Activated CD4-positive, alpha-beta T cell treated with anti-CD3 and anti-CD28 coated beads, Interleukin-2, amount 50 U/mL, for 1 hour (primary cell): ENCODE data around the gene TMEM150B.

ENCODE experiments used
- DNase-seq: peaks from one replicate; pipeline ENCODE4 v3.0.0-alpha.2; 2020

The TMEM150B gene

DNA sequence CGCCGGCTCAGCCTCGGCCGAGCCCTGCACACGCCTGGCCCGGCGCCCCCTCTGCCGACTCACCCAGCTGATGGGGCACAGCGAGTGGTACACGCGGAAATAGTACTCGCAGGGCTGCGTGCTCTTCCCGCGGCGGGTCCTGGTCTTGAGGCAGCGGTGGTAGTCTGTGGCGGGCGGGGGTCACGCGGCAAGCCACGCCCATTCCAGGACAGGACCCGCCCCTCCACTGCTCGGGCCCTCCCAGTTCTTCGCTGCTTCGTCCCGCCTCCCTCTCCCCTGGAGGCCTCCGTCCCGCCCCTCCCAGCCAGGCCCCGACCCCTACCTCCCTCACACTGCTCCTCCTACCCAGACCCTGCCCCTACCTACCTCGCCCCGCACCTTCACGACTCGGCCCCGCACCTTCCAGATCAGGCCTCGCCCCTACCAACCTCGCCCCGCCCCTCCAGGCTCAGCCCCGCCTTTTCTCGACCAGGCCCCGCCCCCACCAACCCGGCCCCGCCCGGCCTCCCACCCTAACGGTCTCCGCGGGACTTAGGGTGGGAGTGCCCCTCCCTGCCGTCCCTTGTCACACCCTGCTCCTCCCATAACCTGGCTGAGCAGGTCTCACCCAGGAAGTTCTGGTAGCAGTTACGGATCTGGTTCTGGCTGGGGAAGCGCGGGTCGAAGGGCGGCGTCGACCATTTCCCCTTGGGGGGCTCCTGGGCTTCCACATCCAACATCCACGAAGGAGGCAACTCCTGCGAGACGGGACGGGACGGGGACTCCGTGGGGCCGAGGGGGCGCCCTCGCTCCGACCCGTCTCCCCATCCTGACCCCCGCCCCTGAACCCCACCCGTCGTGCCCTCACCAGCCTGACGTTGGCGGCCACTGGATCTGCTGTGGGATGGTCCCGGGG is 28.9 kb upstream of the TMEM150B start:
- peak; percentile 70 for DNase-seq

DNA sequence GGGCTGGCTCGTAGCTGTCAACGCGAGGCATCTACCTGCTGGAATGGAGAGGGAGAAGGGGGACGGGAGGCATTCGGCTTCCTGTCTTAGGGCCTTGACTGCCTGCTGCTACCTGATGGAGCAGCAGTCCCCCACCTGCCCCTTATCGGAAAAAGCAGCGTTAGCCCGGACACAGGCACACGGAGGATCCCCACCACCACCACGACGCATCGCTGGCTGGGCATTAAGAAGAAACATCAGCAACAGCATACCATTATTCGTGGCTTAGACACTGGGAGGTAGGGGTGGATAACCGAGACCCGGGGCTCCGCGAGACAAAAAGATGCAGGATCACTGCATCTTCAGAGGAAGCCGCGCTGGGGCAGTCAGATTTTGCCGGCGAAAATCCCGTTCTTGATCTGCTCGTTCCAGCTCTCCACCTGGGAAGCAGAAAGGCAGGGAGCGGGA is 28.2 kb upstream of the TMEM150B start:
- no peak for DNase-seq

DNA sequence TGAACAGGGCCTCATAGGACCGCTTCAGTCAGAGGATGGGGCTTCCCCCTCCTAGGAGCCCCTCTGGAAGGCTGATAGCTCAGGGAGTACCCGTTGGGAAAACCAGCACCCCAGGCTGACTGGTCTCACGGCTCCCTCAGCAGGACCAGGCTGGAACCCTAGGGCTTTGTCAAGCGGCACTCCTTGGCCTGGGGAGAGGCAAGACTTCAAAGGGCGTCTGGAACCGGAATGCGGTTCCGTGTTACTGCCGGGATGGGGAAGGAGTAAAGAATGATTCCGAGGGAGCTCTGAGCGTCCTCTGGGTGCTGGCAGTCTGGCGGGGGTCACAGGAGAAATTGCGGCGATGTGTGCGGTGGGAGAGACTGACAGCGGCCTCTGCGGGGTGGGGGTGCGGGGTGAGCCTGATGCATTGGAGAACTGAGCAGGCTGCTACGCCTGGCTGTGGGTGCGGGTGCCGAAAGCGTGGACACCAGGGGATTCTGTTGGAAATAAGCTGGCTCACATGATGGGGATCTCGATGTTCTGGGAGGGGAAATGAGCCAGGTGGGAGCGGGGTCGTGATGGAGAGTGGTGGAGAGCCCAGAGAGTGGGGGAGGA is 27.5 kb upstream of the TMEM150B start:
- DNase-seq: no peak

DNA sequence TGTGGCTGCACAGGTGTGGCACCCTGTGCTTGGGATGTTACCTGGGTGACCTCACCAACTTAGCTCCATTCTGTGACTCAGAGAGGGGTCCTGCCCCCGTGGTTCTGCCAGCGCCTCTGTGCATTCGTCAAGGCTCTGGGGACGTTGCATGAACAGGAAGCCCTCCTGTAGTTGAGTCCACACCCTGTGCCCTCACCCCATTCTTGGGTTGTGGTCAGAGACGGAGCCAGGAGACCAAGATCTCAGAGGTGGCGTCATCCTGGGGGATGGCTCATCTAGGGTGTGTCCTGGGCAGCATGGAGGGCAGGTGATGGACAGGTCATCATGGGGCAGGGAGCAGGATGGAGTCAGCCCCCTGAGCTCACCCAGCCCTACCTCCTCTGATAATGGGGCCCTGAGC is 26.9 kb upstream of the TMEM150B start:
- DNase-seq: no peak

DNA sequence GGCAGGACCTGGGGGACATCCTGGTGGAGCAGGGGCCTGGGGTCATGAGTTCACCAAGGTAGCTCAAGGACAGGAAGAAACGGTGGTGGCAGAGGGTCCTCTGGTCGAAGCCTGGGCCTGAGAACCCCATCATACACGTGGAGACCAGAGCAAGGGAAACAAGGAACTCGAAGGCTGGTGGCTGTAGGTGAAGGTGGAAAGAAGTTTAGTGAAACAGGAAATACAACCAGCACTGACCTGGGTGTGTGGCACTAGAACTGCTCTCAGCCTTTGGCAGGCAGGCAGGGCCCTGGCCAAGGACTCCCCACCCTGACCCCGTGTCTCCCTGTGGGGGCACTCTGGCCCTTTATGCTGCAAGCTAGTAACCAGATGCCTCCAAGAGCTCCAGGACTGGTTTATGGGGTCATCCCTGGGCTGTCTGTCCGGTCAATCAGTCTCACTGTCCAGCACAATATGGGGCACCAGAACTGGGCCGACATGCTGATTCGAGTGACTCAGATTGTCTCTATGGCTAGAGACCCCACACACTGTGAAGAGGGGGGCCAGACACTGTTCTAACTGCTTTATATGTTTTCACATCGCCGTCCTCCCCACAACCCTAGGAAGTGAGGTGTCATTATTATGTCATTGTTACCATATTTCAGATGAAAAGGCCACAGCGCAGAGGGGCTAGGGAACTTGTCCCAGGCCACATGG is 25.6 kb upstream of the TMEM150B start:
- no peak for DNase-seq

DNA sequence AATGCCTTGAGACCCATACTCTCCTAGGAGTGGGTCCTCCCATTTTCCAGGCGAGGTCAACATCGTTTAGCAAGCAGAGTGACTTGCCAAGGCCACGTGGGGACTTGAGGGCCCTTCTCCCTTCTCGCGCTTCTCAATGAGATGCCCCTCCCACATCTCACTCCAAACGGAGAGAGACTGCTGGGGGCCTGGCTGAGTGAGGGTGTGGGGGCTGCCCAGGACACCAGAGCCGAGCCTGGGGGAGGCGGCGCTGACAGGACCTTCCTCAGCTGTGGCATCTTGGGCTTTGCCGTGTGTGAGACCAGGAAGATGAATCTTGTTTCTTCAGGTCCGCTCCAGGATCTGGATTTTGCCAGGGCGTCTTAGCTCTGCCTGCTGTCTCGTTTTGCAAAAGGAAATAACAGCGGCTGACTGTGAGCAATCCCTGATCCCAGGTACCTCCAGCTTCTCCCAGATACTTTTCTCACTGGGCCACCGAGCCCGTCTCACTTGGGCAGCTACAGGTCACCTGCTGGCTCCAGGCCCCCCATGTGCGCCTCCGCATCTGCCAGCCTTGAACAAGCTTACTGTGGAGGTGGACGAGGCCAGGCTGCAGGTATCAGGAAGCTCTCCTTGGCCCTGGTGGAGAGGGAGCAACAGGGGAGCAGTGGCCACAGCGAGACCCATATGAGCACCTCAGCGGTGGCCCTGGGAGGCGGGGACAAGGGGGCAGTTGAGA is 23.3 kb upstream of the TMEM150B start:
- DNase-seq: no peak

DNA sequence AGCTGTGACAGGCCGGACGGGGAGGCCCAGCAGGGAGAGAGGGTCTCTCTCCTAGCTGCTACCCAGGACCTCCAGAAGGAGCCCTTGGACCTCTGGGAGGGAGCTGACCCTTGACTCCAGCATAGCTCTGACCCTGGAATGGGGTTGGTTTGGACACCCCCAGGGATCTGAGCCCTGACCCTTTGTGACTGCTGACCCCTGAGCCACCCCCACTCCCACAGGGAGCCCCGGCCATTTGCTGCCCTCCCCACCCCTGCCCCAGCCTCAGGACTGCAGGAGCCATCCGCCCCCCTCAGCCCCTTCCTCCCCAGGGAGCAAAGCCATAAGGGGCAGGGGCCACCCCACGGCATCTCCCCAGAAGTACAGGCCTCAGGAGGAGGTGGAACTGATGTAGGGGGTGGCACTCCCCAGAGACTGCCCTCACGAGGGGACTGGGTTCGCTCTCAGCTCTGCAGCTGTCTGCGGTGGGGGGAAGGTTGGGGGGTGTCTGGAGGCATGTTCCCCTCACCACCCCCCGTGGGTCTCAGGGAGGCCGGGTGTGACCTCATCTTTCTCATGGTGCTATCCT is 22.4 kb upstream of the TMEM150B start:
- DNase-seq: no peak

DNA sequence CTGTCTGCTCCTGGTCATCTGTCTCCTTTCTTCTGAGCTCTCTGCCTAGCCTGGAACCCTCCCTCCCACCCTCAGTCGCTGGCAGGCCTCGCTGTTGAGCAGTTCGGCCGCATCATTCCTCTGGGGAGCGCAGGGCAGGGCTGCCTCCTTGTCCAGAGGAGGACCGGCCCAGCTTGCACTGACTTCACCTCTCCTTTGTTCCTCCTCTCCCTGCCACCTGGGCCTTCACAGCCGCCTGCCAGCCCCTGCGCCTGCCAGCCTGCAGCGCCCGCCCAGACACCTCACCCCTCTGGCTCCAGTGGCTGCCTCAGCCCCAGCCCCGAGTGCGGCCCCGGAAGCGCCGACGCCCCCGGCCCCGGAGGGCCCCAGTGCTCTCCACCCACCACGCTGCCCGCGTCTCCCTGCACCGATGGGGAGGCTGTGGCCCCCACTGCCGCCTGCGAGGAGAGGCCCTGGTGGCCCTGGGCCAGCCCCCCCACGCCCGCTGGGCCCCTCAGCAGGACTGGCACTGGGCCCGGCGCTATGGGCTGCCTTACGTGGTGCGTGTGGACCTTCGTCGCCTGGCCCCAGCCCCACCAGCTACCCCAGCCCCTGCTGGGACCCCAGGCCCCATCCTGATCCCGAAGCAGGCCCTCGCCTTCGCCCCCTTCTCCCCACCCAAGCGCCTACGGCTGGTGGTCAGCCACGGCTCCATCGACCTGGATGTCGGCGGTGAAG is 21.7 kb upstream of the TMEM150B start:
- DNase-seq: no peak

DNA sequence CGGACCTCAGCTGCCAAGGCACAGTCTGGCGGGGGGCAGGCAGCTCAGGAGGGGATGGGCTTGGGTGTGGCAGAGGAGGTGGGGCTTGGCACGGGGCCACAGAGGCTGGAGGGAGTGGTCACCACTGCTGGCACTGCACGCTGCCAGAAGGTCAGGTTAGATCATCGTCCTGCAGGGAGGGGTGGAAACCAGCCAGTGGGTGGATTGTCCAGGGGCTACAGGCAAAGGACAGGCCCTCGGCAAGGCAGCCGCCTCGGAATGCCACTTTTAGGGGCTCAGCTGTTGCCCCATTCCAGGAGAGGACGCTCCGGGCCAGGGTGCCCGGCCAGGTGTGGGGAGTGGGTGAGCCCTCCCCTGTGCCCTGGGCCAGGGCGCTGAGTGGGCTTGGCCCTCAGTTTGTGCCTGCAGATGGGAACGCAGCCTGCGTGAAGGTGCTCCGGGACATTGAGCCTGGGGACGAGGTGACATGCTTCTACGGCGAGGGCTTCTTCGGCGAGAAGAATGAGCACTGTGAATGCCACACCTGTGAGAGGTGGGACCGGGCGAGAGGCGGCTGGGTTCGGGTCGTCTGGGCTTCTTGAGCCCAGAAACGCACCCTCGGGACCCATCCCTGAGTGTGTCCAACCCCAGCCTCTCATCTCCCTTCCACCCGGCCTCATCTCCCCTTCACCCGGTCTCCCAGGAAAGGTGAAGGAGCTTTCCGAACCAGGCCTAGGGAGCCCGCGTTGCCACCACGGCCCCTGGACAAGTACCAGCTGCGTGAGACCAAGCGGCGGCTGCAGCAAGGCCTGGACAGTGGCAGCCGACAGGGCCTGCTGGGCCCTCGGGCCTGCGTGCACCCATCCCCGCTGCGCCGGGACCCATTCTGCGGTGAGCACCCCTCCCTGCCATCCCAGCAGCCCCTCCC is 20.9 kb upstream of the TMEM150B start:
- no peak for DNase-seq

DNA sequence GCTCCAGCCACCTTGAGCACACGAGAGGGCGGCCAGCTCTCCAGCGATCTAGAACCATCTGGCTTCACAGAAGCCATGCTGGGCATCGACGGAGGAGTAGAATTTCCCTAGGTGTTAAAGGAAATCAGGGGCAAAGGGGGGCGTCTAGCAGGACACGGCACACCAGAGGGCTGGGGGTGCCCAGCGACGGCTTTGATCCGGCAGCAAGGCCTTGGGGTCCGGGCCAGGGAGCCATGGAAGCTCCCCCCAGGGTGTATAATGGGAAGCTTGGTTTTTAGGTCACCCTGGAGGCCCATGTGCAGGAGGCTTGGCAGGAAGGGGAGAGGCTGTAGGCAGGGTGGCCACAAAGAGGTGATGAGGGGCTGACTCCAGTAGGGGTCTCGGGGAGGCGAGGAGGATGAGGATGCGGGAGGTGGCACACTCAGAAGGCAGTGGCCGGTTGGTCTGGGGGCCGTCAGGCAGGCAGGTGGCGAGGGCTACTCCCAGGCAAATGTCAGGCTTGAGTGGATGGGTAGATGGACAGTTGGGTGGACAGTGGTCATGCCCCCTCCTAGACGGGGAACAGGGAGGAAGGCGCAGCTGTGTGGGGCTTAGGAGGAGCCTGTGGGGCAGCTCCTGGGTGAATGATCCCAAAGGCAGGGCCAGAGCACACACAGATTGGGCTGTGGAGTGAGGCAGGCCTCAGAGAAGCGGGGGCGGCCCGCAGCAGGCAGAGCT is 20.1 kb upstream of the TMEM150B start:
- no peak for DNase-seq

DNA sequence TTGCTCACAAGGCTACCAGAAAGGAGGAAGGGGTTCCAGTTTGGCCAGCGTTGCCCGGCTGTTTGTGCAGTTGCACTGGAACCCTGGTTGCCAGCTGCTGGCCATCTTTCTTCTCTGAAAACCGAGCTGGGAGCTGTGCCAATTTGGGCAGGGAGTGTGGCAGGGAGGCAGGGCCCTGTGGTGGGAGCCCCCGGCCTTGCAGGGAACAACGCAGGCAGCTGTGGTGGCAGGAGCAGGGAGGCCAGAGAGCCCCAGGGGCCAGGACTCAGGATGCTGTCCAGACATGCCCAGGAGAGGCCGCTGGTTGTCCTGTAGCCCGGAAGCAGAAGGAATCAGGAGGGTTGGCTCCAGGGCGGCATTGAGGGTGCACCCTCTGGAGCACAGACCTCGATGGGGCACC is 19.3 kb upstream of the TMEM150B start:
- no peak for DNase-seq

DNA sequence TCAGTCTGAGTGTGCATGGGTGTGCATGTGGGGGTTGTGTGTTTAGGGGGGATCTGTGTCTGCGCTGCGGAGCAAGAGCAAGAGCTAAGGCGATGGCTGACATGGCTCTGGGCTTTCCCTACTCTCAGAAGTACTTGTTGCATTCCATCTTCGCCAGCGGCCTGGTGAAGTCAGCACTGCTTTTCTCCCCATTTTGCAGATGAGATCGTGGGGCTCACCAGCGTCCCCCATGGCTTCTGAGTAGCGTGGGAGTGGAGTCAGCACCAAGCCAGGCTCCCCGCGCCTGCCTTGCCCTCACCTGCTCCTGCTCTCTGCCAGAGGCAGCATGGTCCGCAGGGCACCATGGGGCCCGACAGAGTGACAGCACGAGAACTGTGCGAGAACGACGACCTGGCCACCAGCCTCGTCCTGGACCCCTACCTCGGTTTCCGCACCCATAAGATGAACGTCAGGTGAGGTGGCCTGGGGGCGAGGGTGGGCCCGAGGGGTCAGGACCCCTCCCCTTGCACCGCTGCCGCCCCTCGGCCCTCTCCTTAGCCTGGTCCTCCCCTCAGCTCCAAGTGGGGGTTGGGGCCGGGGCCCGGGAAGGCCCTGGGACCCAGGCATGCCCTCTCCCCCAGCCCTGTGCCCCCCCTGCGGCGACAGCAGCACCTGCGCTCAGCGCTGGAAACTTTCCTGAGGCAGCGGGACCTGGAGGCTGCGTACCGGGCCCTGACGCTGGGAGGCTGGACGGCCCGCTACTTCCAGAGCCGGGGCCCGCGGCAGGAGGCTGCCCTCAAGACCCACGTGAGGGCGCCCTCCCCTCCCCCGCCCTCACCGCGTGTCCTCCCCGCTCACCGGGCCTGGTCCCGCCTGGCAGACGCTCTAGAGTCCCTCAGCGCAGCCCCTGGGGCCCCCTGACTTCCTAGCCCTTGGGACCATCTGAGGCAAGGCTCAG is 16.7 kb upstream of the TMEM150B start:
- no peak for DNase-seq

DNA sequence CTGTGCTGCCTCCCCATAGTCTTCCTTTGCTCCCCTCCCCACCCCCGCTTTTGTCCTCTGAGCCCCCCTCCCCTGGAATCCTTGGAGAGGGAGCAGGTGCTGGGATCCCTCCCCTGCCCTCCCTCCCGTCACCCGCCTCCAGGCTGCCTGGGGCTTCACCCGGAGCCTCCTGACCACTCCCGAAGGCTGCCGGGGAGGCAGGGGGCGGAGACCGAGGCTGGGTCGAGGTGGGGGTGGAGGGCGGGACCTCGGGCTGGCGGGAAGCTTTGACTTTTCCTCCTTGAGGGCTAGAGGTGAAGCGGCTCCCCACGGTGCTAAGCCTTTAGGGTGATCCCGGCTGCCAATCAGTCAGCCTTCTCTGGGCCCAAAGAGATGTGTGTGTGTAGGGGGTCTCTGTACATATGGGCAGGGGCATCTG is 16.0 kb upstream of the TMEM150B start:
- peak; percentile 37 for DNase-seq

DNA sequence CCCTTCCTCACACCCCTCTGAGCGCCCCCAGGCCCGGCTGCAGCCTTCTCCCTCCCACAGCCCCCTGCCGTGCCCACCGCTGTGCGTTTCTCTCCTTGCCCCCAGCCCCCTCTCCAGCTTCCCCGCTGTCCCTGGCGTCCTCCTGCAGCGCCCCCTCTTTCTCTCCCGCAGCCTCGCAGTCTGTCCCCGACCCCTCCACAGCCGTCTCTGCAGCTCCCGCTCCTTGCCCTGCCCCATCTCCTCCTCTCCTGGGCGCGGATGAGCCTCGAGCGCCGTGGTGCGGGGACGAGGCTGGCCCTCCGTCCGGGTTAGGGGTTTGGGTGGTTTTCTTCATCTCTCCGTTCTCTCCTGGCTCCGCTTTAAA is 15.6 kb upstream of the TMEM150B start:
- no peak for DNase-seq

DNA sequence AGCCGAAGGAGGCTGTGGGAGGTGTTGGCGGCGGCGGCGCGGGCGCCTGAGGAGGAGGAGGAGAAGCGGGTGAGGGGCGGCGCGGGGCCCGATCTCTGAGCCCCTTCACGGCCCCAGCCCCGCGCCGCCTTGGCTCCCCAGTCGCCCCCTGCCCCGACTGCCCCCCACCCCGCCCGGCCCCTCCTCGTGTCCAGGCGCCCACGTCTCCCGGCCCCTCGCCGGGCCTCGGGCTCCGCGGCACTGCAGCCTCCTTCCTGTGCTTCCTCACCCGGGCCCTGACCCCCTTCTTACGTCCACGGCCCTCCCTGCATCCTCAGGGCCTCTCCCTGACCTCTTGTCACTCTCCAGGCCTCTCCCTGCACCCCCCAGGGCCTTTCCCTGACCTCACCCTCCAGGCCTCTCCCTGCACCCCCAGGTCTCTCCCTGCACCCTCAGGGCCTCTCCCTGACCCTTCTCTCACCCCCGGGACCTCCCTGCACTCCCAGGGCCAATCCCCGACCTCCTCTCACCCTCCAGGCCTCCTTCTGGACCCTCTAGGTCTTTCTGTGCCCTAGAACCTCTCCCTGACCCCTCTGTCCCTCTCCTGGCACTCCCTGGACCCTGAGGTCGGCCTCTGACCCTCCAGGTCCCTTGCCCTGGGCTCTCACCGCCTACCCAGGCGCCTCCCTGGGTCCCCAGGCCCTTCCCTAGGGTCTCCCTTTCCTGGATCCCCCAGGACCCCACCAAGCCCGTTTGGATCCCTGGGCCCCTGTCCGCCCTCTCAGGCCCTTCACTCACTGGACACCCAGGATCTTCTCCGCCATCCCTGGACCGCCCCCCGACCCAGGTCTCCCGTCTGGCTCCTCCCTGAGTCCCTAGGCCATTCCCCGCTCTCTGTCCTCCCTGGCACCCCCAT is 15.0 kb upstream of the TMEM150B start:
- no peak for DNase-seq

DNA sequence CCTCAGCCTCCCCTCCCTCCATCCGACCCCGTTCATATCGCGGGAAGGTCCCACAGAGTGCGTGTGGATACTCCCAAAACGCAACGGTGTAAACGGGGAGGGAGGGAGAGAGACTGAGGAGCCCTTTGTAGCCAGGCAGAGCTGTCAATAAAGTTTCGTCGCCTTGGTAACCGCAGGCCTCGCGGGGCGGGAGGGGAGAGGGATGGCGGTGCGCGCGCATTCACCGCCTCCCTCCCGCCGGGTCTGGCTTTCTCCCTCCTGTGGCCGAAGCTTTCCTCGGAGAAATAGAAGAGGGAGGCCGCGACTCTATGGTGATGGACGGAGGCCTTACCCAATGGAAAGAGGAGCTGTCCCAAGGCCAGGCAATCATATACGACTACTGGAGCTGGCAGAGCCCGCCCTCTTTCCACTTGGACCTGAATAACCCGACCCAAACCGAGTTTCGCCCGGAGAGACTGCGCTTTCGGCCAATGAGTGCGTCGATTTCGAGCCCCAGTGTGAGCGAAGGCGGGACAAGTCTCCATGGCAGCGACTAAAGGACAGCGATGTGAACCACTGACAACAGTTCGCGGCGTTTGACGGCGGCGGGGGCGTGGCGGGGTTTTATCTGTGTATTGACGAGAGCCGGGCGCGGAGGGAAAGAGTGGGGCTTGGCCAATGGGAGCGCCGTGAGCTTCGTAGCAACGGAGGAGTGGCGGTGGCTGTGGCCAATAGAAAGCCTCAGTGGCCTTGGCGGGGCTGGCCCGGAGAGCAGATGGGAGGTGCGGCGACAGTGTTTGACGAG is 14.2 kb upstream of the TMEM150B start, which contains the start of gene KMT5C:
KMT5C (plus strand) TSS at position 772 of the 784 bp plus-strand sequence. CDS start 2,061 bp downstream, outside the sequence.
- DNase-seq: peak; percentile 100

DNA sequence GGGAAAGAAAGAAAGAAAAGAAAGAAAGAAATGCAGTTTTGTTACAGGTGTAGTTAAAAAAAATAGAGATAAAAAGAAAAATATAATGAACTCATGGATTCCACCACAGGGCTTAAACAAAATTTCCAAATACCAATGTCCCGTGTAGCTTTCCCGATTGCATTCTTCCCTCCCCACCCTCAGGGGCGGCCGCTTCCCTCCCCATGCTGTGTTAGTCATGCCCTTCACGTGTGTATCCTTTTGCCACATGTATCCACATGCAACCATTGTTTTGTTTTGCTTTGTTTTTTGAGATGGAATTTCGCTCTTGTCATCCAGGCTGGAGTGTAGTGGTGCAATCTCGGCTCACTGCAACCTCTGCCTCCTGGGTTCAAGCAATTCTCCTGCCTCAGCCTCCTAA is 11.0 kb upstream of the TMEM150B start:
- DNase-seq: no peak
